Keratinocyte (primary cell): ENCODE data around the gene IARS2.

Experiments
- CTCF ChIP-seq, 3 experiments: IDR thresholded peaks in 1 of 3; conservative IDR thresholded peaks in 1 of 3; optimal IDR thresholded peaks in 1 of 3; 2 replicates in 2 of 3; 3 replicates in 1 of 3; pipeline versions ENCODE3 to v1.5.1; 2011; ENCODE audit warnings: low read length in 3 of 3, mild to moderate bottlenecking in 3 of 3, moderate library complexity in 2 of 3, control low read depth in 1 of 3, inconsistent platforms in 1 of 3; ENCODE audit not compliant: insufficient read depth in 2 of 3; ENCODE audit errors: extremely low read depth in 1 of 3
- EZH2 ChIP-seq: IDR thresholded peaks from one replicate; pipeline ENCODE4 v1.6.1; 2012; ENCODE audit warnings: inconsistent platforms, mild to moderate bottlenecking, low read length, moderate library complexity

GRCh38 chr1:220195701-220196100, 101.8 kb downstream of the IARS2 start:
- TF ChIP-seq CTCF (optimal IDR thresholded peaks at IDR 0.05 in 1 of 3, IDR thresholded peaks at IDR 0.05 in 1 of 3, conservative IDR thresholded peaks at IDR 0.05 in 1 of 3; ENCODE audit: extremely low read depth in 1 of 3, insufficient read depth in 2 of 3, low read length in 3 of 3) (no peak), EZH2 (no peak)
